ACC112 (cell line): ENCODE results near the gene TH.

ENCODE experiments used
- H2AFZ ChIP-seq: fragments of 200-600 bp; sonication (generic); one replicate; pipeline ENCODE4 v1.6.0; 2017; ENCODE audit warnings: antibody characterized with exemption, low read length; ENCODE audit not compliant: unreplicated experiment
- H3K27ac ChIP-seq: fragments of 200-600 bp; sonication (generic); 2 replicates; pipeline ENCODE4 v1.5.1; 2014; ENCODE audit warnings: low read depth, mild to moderate bottlenecking, antibody characterized with exemption, low read length, moderate library complexity
- H3K27me3 ChIP-seq: fragments of 200-600 bp; sonication (generic); 2 replicates; pipeline ENCODE4 v1.6.1; 2014; ENCODE audit warnings: mild to moderate bottlenecking, antibody characterized with exemption, low read length, moderate library complexity, mixed read lengths; ENCODE audit not compliant: insufficient read depth
- H3K36me3 ChIP-seq: fragments of 200-600 bp; sonication (generic); 2 replicates; pipeline ENCODE4 v1.6.1; 2016; ENCODE audit warnings: mild to moderate bottlenecking, antibody characterized with exemption, low read length, moderate library complexity, mixed read lengths; ENCODE audit not compliant: insufficient read depth
- H3K4me1 ChIP-seq: fragments of 200-600 bp; sonication (generic); one replicate; pipeline ENCODE4 v1.6.1; 2016; ENCODE audit warnings: low read length, mixed read lengths; ENCODE audit not compliant: insufficient read depth, unreplicated experiment, control insufficient read depth
- H3K4me3 ChIP-seq: fragments of 200-600 bp; sonication (generic); 2 replicates; pipeline ENCODE4 v1.5.1; 2014; ENCODE audit warnings: mild to moderate bottlenecking, low read depth, low read length
- H3K79me2 ChIP-seq: fragments of 200-600 bp; sonication (generic); one replicate; pipeline ENCODE4 v1.6.0; 2016; ENCODE audit warnings: low read length; ENCODE audit not compliant: control insufficient read depth, unreplicated experiment, insufficient read depth

TH gene

DNA sequence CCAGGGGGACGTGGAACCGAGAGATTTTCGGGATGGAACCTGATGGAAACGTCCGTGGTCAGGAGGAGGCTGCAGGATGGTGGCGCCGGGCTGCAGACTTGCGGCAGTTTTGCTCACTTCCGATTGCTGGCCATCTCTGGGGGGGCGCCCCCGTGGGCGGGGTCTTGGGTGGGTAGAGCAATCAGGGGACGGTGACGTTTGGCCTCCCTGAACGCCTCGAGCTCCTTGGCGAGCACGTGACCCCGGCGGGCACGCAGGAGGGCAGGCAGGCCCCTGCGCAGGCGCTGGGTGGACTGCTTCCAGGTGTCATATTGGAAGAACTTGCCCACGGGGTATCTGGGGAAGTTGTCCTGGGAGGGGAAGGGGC, 38.8 kb downstream of the TH start:
- peaks cover 20% of the 10 kb centered on the region for H3K27me3 ChIP-seq
- no peak overlapping the region for H2AFZ ChIP-seq
- no peaks in the 10 kb centered on the region for H3K4me1 ChIP-seq
- H3K79me2 ChIP-seq = no peaks in the 10 kb centered on the region
- no peak overlapping the region for H3K27ac ChIP-seq
- no peaks in the 10 kb centered on the region for H3K36me3 ChIP-seq
- no peak overlapping the region for H3K4me3 ChIP-seq

DNA sequence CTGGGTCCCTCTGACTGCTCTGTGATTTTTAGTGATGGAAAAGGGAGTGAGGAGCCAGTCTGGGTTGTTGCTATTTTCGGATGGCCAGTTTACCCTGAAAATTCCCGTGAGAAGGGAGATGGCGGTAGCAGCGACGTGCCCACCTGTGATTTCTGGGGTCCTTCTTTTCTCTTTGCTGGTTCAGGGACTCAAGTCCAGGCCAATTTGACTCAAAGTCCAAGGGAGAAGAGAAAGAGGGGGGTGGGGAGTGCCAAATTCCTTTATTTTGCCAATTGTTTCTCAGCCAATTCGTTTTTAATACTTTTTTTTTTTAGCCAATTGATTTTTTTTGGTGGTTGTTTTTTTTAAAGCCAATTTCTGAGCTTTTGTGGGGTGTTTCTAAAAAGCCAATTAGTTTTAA, 39.4 kb downstream of the TH start:
- Histone ChIP-seq H3K27ac (no peak overlapping the region), H3K4me1 (no peaks in the 10 kb centered on the region), H3K27me3 (peaks cover 14% of the 10 kb centered on the region), H3K79me2 (no peaks in the 10 kb centered on the region), H3K4me3 (no peak overlapping the region), H3K36me3 (no peaks in the 10 kb centered on the region), H2AFZ (no peak overlapping the region)

DNA sequence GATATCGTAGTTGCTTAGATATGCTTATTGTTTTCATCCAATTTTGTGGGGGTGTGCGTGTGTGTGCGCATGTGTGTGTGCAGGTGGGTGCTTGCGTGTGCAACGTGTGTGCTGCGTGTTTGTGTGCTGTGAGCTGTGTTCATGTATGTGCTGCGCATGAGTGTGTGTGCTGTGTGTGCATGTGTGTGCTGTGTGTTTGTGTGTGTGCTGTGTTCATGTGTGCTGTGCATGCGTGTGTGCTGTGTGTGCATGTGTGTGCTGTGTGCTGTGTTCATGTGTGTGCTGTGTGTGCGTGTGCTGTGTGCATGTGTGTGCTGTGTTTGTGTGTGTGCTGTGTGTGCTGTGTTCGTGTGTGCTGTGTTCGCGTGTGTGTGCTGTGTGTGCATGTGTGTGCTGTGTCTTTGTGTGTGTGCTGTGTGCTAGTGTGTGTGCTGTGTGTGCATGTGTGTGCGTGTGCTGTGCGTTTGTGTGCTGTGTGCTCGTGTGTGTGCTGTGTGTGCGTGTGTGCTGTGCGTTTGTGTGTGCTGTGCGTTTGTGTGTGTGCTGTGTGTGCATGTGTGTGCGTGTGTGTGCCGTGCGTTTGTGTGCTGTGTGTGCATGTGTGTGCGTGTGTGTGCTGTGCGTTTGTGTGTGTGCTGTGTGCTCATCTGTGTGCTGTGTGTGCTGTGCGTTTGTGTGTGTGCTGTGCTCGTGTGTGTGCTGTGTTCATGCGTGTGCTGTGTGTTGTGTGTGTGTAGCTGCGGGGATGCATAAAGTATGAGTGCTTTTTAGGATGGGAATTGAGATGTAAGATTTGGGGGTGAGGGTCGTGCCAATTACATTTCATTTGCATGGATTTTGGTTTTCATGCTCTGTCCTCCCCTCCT, 40.0 kb downstream of the TH start:
- peaks cover 8% of the 10 kb centered on the region for H3K27me3 ChIP-seq
- no peaks in the 10 kb centered on the region for H3K4me1 ChIP-seq
- H2AFZ ChIP-seq = no peak overlapping the region
- no peak overlapping the region for H3K4me3 ChIP-seq
- no peaks in the 10 kb centered on the region for H3K36me3 ChIP-seq
- H3K27ac ChIP-seq = no peak overlapping the region
- H3K79me2 ChIP-seq = no peaks in the 10 kb centered on the region

DNA sequence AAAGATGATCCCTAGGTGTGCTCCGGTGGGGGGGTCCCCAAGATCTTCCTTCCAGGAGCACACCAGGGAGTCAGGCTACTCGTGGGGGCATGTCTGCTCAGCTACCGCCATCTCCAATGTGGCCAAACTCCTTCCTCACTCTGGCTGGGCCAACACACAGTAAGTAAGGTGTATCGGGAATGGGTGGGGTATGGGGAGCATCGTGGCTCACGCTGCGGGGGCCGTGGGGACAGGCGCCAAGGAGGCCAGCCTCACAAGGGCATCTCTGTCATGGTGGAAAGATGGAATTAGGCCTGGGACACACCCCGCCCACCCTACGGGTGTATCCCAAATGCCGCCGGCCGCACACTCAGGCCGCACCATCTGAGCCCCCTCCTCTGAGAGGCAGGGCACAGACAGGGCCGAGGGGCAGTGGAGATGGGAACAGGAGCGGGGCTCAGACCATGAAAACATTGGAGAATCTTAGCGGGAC, 40.7 kb downstream of the TH start:
- Histone ChIP-seq H3K79me2 (no peaks in the 10 kb centered on the region), H3K4me1 (no peaks in the 10 kb centered on the region), H3K36me3 (no peaks in the 10 kb centered on the region), H2AFZ (no peak overlapping the region), H3K27me3 (peaks cover 6% of the 10 kb centered on the region), H3K27ac (no peak overlapping the region), H3K4me3 (no peak overlapping the region)

DNA sequence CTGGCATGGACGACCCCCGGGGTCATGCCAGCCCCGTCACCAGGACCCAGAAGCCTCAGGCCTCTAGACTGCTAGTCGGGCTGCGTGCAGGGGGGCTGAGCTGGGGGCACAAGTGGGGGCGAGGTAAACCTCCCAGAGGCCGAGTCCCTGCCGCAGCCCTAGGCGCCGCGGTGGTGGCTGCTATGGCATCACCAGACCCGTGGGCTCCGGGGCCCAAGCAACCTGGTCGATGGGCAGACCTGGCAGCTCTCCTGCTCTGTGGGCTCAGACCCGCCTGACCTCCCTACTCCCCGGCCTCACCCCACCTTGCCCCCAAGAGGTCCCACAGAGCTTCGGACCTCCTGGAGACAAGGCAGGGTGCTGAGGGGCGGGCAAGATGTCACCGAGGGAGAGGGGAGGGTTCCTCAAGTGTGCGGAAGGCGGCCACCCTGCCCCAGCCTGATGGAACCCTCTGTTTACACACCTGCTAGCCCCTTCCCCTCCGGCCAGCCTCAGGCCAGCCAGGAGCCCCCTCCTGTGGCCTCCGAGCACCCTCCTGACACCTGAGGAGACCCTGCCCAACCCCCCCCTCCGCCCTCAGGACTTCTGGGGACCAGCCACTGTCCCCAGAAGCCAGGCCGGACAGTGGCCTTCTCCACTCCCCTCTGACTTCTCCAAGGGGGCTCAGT, 41.8 kb downstream of the TH start:
- Histone ChIP-seq H3K36me3 (no peaks in the 10 kb centered on the region), H3K79me2 (no peaks in the 10 kb centered on the region)

DNA sequence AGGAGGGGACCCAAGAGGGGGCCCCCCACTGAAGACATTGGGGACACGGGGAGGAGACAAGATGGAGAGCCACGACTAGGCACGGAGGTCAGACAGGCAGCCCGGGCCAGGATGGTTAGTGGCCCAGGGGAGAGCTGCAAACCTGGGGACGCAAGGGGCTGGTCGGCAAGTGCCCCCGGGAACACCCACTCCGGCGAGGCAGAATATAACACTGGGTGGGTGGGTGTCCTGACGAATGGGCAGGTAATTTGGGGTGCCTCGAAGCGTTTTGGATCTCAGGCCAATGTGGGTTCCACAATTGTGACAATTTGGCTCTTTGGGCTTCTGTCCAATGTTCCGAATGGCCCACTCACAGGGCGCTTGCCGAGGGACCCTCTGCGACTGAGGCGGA, 42.3 kb downstream of the TH start:
- H3K27me3 ChIP-seq = peaks cover 6% of the 10 kb centered on the region
- no peaks in the 10 kb centered on the region for H3K4me1 ChIP-seq
- no peaks in the 10 kb centered on the region for H3K79me2 ChIP-seq
- no peak overlapping the region for H2AFZ ChIP-seq
- no peak overlapping the region for H3K4me3 ChIP-seq
- no peak overlapping the region for H3K27ac ChIP-seq
- H3K36me3 ChIP-seq = no peaks in the 10 kb centered on the region

More for the DNA sequence above, 41.8 kb downstream of the TH start:
- Histone ChIP-seq H3K4me3 (no peak overlapping the region), H3K4me1 (no peaks in the 10 kb centered on the region), H3K27ac (no peak overlapping the region), H3K27me3 (peaks cover 6% of the 10 kb centered on the region), H2AFZ (no peak overlapping the region)

DNA sequence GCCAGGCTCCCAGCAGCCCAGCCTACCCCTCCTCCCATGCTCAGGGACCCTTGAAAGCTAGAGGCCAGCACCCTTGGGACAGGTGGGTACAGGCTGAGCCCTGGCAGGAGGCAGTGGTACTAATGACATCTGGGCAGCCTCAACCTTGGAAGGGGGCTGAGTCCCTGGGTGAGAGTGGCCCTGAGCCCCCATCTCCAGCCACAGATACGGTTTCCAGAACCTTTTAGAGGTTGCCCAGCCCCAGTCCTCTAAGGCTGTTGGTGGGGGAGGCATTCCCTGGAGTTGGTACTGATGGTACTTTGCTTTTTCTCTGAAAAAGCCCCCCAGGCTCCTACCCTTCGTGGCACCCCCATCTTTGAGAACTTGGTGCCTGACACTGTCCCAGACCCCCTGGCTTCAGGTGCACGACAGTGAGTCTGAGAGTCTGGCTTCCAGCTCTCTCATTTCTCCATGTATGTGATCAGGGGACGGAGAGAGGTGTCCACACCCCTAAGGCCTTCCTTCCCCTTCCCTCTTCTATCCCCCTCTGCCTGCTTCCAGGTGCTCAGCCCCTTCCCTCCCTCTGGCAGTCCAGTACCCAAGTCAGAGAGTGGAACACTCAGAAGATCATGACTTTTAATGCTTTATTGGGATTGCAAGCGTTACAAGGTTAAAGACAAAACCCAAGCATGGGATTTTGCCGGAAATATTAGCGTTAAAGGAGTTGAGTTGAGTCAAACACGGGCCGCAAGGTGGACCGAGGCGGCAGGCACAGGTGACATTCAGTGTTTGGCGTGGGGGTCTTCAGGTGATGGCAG, 42.9 kb downstream of the TH start:
- Histone ChIP-seq H3K79me2 (no peaks in the 10 kb centered on the region), H2AFZ (no peak overlapping the region), H3K4me1 (no peaks in the 10 kb centered on the region)

DNA sequence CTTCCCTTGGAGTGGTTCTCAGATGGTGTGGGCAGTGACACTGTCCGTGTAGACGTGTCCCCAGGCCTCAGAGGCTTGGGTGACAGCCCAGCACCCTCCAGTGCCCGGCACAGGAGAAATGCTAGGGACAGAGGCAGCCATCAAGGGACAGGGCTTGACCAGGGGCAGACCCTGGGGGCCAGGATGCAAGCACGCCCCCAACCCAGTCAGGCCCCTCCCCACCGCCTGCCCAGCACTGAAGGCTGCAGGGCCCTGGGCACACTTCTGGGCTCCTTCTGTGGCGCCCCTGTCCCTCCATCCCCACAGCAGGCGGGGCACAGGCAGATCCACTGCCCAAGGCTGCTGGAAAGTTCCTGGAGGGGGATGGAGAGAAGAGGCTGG, 43.5 kb downstream of the TH start:
- H3K4me3 ChIP-seq = no peak overlapping the region
- H3K27me3 ChIP-seq = peaks cover 3% of the 10 kb centered on the region
- H3K36me3 ChIP-seq = no peaks in the 10 kb centered on the region
- H3K27ac ChIP-seq = no peak overlapping the region
- no peaks in the 10 kb centered on the region for H3K79me2 ChIP-seq
- H3K4me1 ChIP-seq = no peaks in the 10 kb centered on the region
- H2AFZ ChIP-seq = no peak overlapping the region

More for the DNA sequence above, 42.9 kb downstream of the TH start:
- H3K27me3 ChIP-seq = peaks cover 5% of the 10 kb centered on the region
- H3K27ac ChIP-seq = no peak overlapping the region
- no peak overlapping the region for H3K4me3 ChIP-seq
- no peaks in the 10 kb centered on the region for H3K36me3 ChIP-seq

DNA sequence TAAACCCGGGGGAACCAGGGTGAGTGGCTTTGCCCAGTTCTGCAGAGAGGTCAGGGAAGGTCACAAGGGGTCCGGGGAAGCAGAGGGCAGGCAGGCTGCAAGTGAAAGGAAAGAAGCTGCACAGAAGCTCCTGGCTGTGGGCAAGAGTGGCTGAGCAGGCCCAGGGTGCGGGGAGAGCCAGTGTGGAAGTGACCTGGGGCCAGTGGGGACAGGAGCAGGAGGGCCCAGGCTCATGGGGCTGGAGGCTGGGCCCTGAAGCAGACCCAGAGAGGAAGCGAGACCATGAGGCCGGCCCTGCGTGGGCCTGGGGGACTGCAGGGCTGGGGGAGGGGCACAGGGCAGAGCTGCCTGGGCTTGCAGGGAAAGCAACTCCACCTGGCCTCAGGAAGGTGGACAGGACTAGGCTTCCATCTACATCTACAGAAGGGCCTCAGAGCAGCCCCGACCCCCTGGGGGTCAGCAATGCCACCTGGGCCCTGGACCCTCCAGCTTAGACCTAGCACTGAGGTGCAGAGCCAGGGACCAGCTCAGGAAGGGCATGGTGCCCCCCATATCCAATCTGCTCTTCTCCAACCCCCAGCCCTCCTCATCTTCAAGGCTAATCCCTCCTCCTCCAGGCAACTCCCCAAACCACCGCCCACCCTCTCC, 44.0 kb downstream of the TH start:
- no peaks in the 10 kb centered on the region for H3K4me1 ChIP-seq
- no peak overlapping the region for H2AFZ ChIP-seq
- no peaks in the 10 kb centered on the region for H3K36me3 ChIP-seq
- H3K4me3 ChIP-seq = no peak overlapping the region
- peaks cover 1% of the 10 kb centered on the region for H3K27me3 ChIP-seq
- H3K27ac ChIP-seq = no peak overlapping the region
- H3K79me2 ChIP-seq = no peaks in the 10 kb centered on the region

DNA sequence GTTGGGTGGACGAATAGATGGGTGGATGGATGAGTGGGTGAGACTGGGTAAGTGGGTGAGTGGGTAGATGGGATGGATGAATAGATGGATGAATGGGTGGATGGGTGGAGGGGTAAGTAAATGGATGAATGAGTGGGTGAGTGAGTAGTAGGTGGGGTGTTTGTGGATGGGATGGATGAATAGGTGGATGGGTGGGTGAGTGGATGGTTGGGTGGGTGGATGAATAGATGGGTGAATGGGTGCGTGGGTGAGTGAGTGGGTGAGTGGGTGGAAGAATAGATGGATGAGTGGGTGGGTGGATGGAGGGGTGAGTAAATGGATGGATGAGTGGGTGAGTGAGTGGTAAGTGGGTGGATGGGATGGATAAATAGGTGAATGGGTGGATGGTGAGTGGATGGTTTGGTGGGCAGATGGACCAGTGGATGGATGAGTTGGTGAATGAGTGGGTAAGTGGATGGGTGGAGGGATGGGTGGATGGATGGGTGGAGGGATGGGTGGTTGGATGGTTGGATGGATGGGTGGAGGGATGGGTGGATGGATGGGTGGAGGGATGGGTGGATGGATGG, 45.0 kb downstream of the TH start:
- Histone ChIP-seq H3K4me3 (no peak overlapping the region), H3K27ac (no peak overlapping the region), H3K27me3 (peaks cover under 1% of the 10 kb centered on the region; the same call in 1 of the 2 replicates), H3K36me3 (no peaks in the 10 kb centered on the region), H2AFZ (no peak overlapping the region), H3K79me2 (no peaks in the 10 kb centered on the region), H3K4me1 (no peaks in the 10 kb centered on the region)
